Epithelial cell of esophagus (primary cell): Measurements from ENCODE around the gene COMP.

Experiments
- DNase-seq: peaks from one replicate; pipeline ENCODE4 v3.0.0; 2010; ENCODE audit warnings: low read depth
- H3K4me3 ChIP-seq: 2 replicates; pipeline ENCODE4 v1.5.1; 2011; ENCODE audit warnings: mild to moderate bottlenecking, low read length, control low read depth
- TF ChIP-seq, protein P1 (sequence below): IDR thresholded peaks from 2 replicates; pipeline ENCODE4 v1.5.1; 2011; ENCODE audit warnings: low read depth, mild to moderate bottlenecking, low read length, control low read depth, inconsistent platforms; ENCODE audit not compliant: insufficient read depth; ENCODE audit errors: missing control alignments

COMP gene

DNA sequence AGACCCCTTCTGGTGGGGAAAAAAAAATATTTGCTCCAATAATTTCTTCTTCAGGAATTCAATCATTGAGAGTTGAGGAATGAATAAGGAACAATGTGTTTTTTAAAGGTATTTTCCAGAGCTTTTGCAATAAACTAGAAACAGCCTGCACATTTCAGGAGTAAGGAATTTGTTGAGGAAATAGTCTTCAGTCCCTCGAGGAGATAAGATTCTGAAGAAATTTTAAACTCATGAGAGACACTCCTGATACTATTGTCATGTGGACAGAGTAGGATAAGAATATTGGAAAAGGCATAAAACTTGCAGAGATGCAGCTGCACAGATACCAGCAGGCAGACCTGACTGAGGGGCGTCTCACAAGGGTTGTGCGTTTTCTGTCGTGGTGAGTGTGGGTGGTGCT is 36.6 kb downstream of the COMP start:
- DNase-seq, result no peak
- no peak overlapping the region for H3K4me3 ChIP-seq
- TF ChIP-seq, protein P1, sequence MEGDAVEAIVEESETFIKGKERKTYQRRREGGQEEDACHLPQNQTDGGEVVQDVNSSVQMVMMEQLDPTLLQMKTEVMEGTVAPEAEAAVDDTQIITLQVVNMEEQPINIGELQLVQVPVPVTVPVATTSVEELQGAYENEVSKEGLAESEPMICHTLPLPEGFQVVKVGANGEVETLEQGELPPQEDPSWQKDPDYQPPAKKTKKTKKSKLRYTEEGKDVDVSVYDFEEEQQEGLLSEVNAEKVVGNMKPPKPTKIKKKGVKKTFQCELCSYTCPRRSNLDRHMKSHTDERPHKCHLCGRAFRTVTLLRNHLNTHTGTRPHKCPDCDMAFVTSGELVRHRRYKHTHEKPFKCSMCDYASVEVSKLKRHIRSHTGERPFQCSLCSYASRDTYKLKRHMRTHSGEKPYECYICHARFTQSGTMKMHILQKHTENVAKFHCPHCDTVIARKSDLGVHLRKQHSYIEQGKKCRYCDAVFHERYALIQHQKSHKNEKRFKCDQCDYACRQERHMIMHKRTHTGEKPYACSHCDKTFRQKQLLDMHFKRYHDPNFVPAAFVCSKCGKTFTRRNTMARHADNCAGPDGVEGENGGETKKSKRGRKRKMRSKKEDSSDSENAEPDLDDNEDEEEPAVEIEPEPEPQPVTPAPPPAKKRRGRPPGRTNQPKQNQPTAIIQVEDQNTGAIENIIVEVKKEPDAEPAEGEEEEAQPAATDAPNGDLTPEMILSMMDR, result no peak

DNA sequence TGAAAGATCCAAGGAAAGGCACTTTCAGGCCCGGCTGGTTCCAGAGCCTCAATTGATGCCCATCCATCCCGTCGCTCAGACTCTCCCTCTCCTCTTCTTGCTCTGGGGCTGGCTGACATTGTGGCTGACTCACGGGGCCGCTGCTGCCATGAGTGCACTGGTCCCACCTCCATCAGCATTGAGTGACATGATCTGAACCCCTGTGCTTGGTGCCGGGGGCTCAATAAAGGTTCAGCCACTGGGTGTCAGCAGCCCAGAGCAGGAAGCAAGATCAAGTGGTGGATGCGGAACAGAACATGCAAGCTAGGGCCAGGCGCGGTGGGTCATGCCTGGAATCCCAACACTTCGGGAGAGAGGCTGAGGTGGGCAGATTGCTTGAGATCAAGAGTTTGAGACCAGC is 39.5 kb downstream of the COMP start:
- DNase-seq, result no peak
- H3K4me3 ChIP-seq, result no peak overlapping the region
- TF ChIP-seq, protein P1, result no peak

DNA sequence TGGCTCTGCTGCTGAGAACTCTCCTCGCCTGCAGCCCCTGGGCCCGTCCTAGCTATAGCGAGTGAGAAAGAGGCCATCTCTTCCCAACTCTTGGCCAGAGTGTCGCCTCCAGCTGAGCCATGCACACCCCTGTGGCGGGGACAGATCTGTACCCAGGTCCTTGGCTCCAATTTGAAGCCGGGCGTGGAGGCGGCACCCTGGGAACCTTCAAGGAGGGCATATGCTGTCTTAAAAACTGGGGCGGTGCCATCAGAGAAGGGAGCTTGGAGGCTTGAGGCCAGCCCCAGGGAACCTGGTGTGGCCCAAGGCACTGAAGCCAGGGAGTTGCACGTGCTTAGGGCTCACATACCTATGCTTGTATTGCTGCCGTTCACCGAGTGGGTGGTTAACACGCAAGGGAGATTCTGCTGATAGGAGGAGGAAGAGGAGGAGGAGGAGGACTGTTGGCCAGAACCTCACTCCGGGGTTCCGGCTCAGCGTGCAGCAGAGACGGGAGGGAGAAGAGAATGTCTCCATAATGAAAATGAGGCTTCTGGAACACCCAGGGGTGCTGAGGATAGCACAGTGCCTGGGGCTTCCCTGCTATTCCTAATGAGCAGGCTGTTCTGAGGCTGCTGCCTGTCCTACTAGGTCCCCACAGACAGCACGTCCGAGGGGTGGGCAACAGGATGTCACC is 40.7 kb downstream of the COMP start:
- no peak for DNase-seq
- TF ChIP-seq, protein P1, result no peak
- no peak overlapping the region for H3K4me3 ChIP-seq

DNA sequence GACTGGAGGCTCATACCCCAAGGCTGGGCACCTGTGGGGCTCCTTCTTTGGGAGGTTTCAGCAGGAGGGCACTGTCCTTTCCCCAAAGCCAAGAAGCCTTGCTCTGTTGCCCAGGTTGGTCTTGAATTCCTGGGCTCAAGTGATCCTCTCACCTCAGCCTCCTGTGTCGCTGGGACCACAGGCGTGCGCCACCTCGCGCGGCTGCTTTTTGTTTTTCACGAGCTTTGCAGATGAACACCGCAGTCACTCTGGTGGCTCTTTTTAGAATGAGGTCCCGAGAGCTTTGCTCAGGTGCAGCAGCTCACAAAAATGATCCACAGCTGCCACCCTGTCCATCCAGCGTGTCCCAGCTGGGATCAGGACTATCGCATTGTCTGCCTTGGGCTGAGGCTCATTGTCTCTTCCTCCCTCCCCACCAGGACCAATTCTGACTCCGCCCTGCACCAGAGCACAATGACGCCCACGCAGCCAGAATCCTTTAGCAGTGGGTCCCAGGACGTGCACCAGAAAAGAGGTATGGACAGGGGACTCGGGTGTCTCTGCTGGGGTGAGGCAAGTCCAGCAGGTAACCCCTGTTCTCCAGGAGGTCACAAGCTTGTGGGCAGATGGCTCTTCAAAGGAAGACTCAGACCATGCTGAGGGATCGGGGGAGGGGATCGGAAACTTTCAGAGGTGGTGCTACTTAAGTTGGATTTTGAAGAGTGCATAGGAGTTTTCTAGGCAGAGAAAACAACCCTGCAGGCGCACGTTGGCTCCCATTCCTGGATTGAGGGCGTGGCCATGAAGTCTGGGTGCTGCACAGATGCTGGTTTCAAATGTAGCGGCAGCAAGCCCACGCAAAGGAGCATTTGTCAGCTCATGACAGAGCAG is 41.5 kb downstream of the COMP start:
- DNase-seq, result no peak
- no peak overlapping the region for H3K4me3 ChIP-seq
- TF ChIP-seq, protein P1, result no peak

DNA sequence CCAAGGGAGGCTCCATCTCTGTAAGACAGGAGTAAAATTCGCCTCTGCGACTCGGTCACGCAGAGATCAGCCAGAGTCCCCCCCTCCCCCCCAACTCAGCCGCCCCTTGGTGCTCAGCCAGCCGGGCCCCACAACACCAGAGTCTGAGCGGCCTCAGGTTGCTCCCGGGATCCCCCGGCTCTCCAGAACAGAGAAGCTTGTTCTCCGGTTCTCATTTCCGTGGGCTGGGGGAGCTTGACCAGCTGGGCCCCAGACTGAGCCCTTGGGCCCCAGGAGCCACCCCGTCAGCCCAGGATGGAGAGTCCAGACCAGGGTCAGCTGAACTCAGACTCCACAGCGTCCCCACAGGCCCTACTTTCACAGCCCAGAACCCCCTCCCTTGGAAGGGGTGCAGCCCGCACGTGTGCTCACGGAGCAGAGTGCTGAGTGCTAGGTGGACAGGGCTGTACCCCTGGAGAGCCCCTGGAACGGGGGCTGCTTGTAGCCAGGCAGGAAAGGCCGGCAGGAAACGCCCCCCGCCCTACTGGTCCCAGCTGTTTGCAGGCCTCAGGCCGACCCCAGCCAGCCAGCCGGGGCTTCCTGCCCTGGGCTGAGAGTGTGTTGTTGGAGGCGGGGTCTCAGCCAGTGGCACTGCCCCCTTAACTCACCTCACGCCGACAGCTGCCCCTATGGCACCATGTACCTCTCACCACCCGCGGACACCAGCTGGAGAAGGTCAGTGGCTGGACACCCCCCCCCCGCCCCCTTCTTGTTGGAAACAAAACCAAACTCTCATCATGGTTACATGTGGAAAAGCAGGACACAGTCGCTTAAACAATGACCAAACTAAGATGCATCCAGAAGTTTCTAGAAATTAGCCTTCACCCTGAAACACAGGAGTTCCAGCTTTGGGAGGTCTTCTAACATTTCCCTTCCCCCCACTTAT is 44.4 kb downstream of the COMP start:
- DNase-seq, result no peak
- TF ChIP-seq, protein P1, result no peak
- no peak overlapping the region for H3K4me3 ChIP-seq

DNA sequence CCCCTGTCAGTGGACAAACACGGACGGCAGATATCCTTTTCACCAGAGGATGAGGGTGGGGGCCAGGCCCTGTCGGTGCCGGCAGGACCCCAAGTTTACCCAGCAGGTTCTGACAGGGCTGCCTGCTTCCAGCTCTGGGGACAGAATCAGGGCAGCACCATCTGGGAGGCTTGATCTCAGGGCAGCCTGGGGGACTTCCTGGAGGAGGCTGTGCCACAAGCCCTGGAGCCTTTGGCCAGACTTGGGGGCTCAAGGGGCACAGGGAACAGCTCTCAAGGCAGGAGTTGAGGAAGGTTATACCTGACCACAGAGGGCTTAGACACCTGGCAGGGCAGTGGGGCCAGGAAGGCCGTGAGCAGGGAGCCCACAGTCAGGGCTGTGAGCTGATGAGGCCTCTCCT is 45.2 kb downstream of the COMP start:
- TF ChIP-seq, protein P1, result no peak
- H3K4me3 ChIP-seq, result no peak overlapping the region
- no peak for DNase-seq
